HepG2 (cell line): Measurements from ENCODE around the gene RTBDN. TPM values are rescaled to one million over a fixed set of nuclear protein-coding genes. Genes with fewer than 3 reads are reported as not detected.

Experiments
- ATAD3A ChIP-seq: sonication (generic); formaldehyde crosslinking; IDR thresholded peaks from 2 replicates; pipeline ENCODE4 v1.4.0; 2020; ENCODE audit warnings: missing genetic modification reagents
- ATF6 ChIP-seq: sonication (generic); formaldehyde crosslinking; conservative IDR thresholded peaks from 2 replicates; pipeline ENCODE4 v1.4.0; 2020; ENCODE audit warnings: missing genetic modification reagents
- BHLHE40 ChIP-seq: IDR thresholded peaks from 2 replicates; pipeline ENCODE4 v1.6.1; 2011; ENCODE audit warnings: low read length, improper control_type of control experiment
- CEBPG ChIP-seq: IDR thresholded peaks from 2 replicates; pipeline ENCODE4 v1.6.1; 2016
- HIVEP1 ChIP-seq: sonication (generic); formaldehyde crosslinking; IDR thresholded peaks from 2 replicates; pipeline ENCODE4 v1.4.0; 2020; ENCODE audit warnings: mild to moderate bottlenecking, missing genetic modification reagents
- HMG20A ChIP-seq: IDR thresholded peaks from 2 replicates; pipeline ENCODE4 v1.6.1; 2016; ENCODE audit warnings: borderline replicate concordance
- KDM5B ChIP-seq: sonication (generic); formaldehyde crosslinking; IDR thresholded peaks from 2 replicates; pipeline ENCODE4 v1.4.0; 2020; ENCODE audit warnings: missing genetic modification reagents, mild to moderate bottlenecking, borderline replicate concordance
- MBNL3 ChIP-seq: fragments of 250-450 bp; sonication (Bioruptor Pico); conservative IDR thresholded peaks from 2 replicates; pipeline ENCODE4 v1.8.0; 2022; ENCODE audit warnings: mild to moderate bottlenecking, inconsistent platforms
- NFKB2 ChIP-seq: sonication (generic); formaldehyde crosslinking; IDR thresholded peaks from 2 replicates; pipeline ENCODE4 v1.4.0; 2020; ENCODE audit warnings: missing genetic modification reagents, borderline replicate concordance
- PLRG1 ChIP-seq: fragments of 450-650 bp; conservative IDR thresholded peaks from 2 replicates; pipeline ENCODE4 v1.6.1; 2016
- SIX4 ChIP-seq: sonication (generic); formaldehyde crosslinking; IDR thresholded peaks from 2 replicates; pipeline ENCODE4 v1.4.0; 2020; ENCODE audit warnings: missing genetic modification reagents
- ZBTB26 ChIP-seq: IDR thresholded peaks from 2 replicates; pipeline ENCODE4 v1.6.1; 2016; ENCODE audit warnings: missing compliant biosample characterization, missing genetic modification reagents, borderline replicate concordance
- ZBTB7A ChIP-seq: sonication (generic); formaldehyde crosslinking; IDR thresholded peaks from 2 replicates; pipeline ENCODE4 v1.8.0; 2022; ENCODE audit warnings: mild to moderate bottlenecking, missing genetic modification reagents
- ZHX1 ChIP-seq: sonication (generic); formaldehyde crosslinking; IDR thresholded peaks from 2 replicates; pipeline ENCODE4 v1.8.1; 2022; ENCODE audit warnings: low read depth, mild to moderate bottlenecking, missing genetic modification reagents
- ZNF275 ChIP-seq: sonication (generic); formaldehyde crosslinking; IDR thresholded peaks from 2 replicates; pipeline ENCODE4 v1.8.0; 2022; ENCODE audit warnings: missing genetic modification reagents, mild to moderate bottlenecking, inconsistent platforms, borderline replicate concordance
- ZNF34 ChIP-seq: sonication (generic); formaldehyde crosslinking; IDR thresholded peaks from 2 replicates; pipeline ENCODE4 v1.4.0; 2020; ENCODE audit warnings: mild to moderate bottlenecking, missing genetic modification reagents, borderline replicate concordance
- ZNF839 ChIP-seq: sonication (generic); formaldehyde crosslinking; IDR thresholded peaks from 2 replicates; pipeline ENCODE4 v1.4.0; 2020; ENCODE audit warnings: missing genetic modification reagents, mild to moderate bottlenecking, borderline replicate concordance
- polyA plus RNA-seq, 8 experiments: library from polyadenylated mRNA; depleted of rRNA in 3 of 8; stranded (reverse) in 7 of 8; unstranded in 1 of 8; fragments of >200 nt; fragmentation: Illumina TruSeq in 4 of 8; extraction: Trizol in 4 of 8; gene quantifications; 2 replicates each; pipeline versions ENCODE4 v1.2.1 to v1.2.3, GENCODE V29; 2011 to 2016; ENCODE audit warnings: low read depth in 4 of 8, missing spikeins in 1 of 8, mixed read lengths in 1 of 8; ENCODE audit not compliant: insufficient read depth in 1 of 8
- total RNA-seq, 5 experiments: library from RNA; depleted of rRNA; stranded (reverse); fragments of >200 nt; fragmentation: Illumina TruSeq; extraction: Trizol; gene quantifications; 2 replicates each; pipeline ENCODE4 v1.2.3, GENCODE V29; 2016; ENCODE audit warnings: low read depth in 1 of 5
- TF ChIP-seq, protein P1 (sequence below): IDR thresholded peaks from 2 replicates; pipeline ENCODE4 v1.6.1; 2016; ENCODE audit warnings: mild to moderate bottlenecking, missing biosample characterization, missing genetic modification reagents

The RTBDN gene
- total and polyA plus RNA-seq, 2 of the 13 experiments (the other 11 are each of a cell fraction or from before 2014, with no cell fraction given), result 0.27 to 0.48 TPM

DNA sequence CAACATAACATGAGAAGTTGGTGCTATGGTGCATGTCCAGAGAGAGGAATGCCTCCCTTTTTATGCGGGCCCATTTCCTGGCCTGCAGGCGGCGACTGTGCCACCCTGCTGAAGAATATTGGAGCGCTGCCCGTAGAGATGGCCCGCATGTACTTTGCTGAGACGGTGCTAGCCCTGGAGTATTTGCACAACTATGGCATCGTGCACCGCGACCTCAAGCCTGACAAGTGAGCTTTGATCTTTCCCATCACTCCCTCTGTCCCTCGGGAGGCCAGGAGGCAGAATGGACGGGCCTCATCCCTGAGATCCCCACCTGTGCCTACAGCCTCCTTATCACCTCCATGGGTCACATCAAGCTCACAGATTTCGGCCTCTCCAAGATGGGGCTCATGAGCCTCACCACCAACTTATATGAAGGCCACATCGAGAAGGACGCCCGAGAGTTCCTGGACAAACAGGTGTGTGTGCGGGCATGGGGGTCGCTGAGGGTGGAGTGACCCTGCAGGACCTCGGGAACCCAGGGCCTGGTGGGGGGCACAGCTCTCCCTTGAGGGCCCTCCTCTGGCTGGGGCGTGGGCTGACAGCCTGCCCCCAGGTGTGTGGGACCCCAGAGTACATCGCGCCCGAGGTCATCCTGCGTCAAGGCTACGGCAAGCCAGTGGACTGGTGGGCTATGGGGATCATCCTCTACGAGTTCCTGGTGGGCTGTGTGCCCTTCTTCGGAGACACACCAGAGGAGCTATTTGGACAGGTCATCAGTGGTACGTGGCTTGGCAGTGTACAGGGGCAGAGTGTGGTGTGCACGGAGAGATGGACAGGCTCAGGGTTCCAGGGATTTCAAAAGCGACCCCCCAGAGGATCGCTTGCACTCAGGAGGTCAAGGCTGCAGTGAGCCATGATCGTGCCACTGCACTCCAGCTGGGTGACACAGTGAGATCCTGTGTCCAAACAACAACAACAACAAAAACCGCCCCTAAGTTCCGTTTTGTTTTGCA is 30.6 kb upstream of the RTBDN start (continued):
- peak; percentile 62 for TF ChIP-seq CEBPG (CRISPR knock-in tag)
- TF ChIP-seq ATF6 (CRISPR knock-in tag), result no peak
- TF ChIP-seq ZNF275 (CRISPR knock-in tag), result no peak
- TF ChIP-seq ZBTB26 (CRISPR knock-in tag), result no peak; the same call in 1 of the 2 replicates
- no peak for TF ChIP-seq ATAD3A (CRISPR knock-in tag)
- no peak for TF ChIP-seq KDM5B (CRISPR knock-in tag)
- no peak for TF ChIP-seq MBNL3 (CRISPR knock-in tag)
- TF ChIP-seq BHLHE40, result peak; percentile 25; the same call in 1 of the 2 replicates
- no peak for TF ChIP-seq ZHX1 (CRISPR knock-in tag)
- peak; percentile 23; the same call in 1 of the 2 replicates for TF ChIP-seq NFKB2 (CRISPR knock-in tag)
- TF ChIP-seq ZNF839 (CRISPR knock-in tag), result no peak
- no peak for TF ChIP-seq SIX4 (CRISPR knock-in tag)
- TF ChIP-seq HIVEP1, result no peak
- no peak for TF ChIP-seq PLRG1
- TF ChIP-seq ZNF34, result no peak
- peak; percentile 35; the same call in 1 of the 2 replicates for TF ChIP-seq HMG20A (CRISPR knock-in tag)
- no peak for TF ChIP-seq ZBTB7A (CRISPR knock-in tag)
- TF ChIP-seq, protein P1, sequence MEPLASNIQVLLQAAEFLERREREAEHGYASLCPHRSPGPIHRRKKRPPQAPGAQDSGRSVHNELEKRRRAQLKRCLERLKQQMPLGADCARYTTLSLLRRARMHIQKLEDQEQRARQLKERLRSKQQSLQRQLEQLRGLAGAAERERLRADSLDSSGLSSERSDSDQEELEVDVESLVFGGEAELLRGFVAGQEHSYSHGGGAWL (CRISPR knock-in tag), result no peak
